Frontal cortex (tissue), 1 donor: ENCODE data around the gene NOL6. TPM values are rescaled to one million over a fixed set of nuclear protein-coding genes. Genes with fewer than 3 reads are reported as not detected.

ENCODE experiments used
- small RNA-seq: library from RNA; depleted of rRNA; stranded (forward); fragments of <200 nt; gene quantifications from one replicate; pipeline ENCODE3, GENCODE V24; 2014
- total RNA-seq: library from RNA; depleted of rRNA; stranded (reverse); fragments of >200 nt; gene quantifications from one replicate; pipeline ENCODE4 v1.2.3, GENCODE V29; 2014

NOL6 gene
- total RNA-seq, 1 donor from 2014 or later = 13.9 TPM

Small RNAs within 50 kb of the gene (small RNA-seq; reads per million reads assigned to genes)
- gene AL356218.2 (not detected), gene MIR6851 (not detected)

Other genes with a start within 250 kb of the NOL6 start
- not detected for gene SPINK4, start 233.8 kb downstream of the NOL6 start, total RNA-seq
- gene BAG1, start 209.2 kb downstream of the NOL6 start, total RNA-seq = 26.1 TPM
- 119 TPM for gene CHMP5, start 208.9 kb downstream of the NOL6 start, total RNA-seq
- gene NFX1, start 183.4 kb downstream of the NOL6 start, total RNA-seq = 20.0 TPM
- not detected for gene AQP7, start 71.4 kb downstream of the NOL6 start, total RNA-seq
- not detected for gene AQP3, start 26.3 kb downstream of the NOL6 start, total RNA-seq
- gene ANKRD18B, start 50.3 kb upstream of the NOL6 start, total RNA-seq = not detected